Measurements from ENCODE around the gene PPIL1. TPM values are rescaled to one million over a fixed set of nuclear protein-coding genes. Genes with fewer than 3 reads are reported as not detected.

Gene PPIL1
- total and polyA plus RNA-seq, 10 of the 15 experiments (the other 5 are each of a cell fraction or from before 2014, with no cell fraction given): 39.5 to 95.8 (median 70.5) TPM

- no peak for TF ChIP-seq CEBPZ (IDR thresholded peaks at IDR 0.05; ENCODE audit: low read depth, low read length)
- no peak for TF ChIP-seq CUX1 (IDR thresholded peaks at IDR 0.05; ENCODE audit: insufficient replicate concordance, low read depth, low read length)
Measured at GRCh38 chr6:36808634-36809033, 66.0 kb downstream of the PPIL1 start (continued).

- H4K20me1 ChIP-seq (ENCODE audit: control insufficient read depth, insufficient read depth): no peaks in the 10 kb centered on the region
- SMC1A ChIA-PET (ENCODE audit: uncharacterized antibody, unreplicated experiment): no interaction called here
- RAD21 ChIA-PET (ENCODE audit: unreplicated experiment): no interaction called here
- H3K27me3 ChIP-seq (replicated peaks in 1 of 2; ENCODE audit: control insufficient read depth in 2 of 2, insufficient read depth in 2 of 2, low read length in 1 of 2): no peaks in the 10 kb centered on the region; a peak in 1 of 4 replicates
- CTCF ChIA-PET: no interaction called here
- H3K27ac ChIP-seq (ENCODE audit: control insufficient read depth, insufficient read depth): no peak overlapping the region
- DNase-seq (ENCODE audit: low read depth, low spot score) (no peak), FAIRE-seq (no peak), ATAC-seq (no peak)
- H3K36me3 ChIP-seq (ENCODE audit: control insufficient read depth in 2 of 2, insufficient read depth in 2 of 2, low read length in 1 of 2): no peaks in the 10 kb centered on the region
- WGBS (ENCODE audit: insufficient coverage, insufficient replicate concordance, low lambda C conversion rate, missing lambda C conversion rate): 32% methylated on average over 7 of the region's 7 CpGs
- TF ChIP-seq NFYA (IDR thresholded peaks at IDR 0.05; ENCODE audit: borderline replicate concordance, low read depth, low read length) (no peak), REST (IDR thresholded peaks at IDR 0.05; ENCODE audit: low read depth, low read length) (no peak)
- H3K4me3 ChIP-seq: no peak overlapping the region
- in situ Hi-C loops (cut with MboI) (no loop called here), intact Hi-C loops (cut with micrococcal nuclease; ENCODE audit: unreplicated experiment) (no loop called here)
- no TSS peak for BruUV-seq (replicated peaks)
- no peaks in the 10 kb centered on the region for H3K9me3 ChIP-seq (replicated peaks; ENCODE audit: control insufficient read depth, insufficient read depth, low read length)
- no peaks in the 10 kb centered on the region for H3K79me2 ChIP-seq (ENCODE audit: control insufficient read depth, insufficient read depth, low read length)
- H3K4me2 ChIP-seq (ENCODE audit: control insufficient read depth, insufficient read depth): no peak overlapping the region
- H3K9ac ChIP-seq (ENCODE audit: control insufficient read depth, insufficient read depth, low read length): no peak overlapping the region
- POLR2A ChIA-PET: no interaction called here
- no peak overlapping the region for H2AFZ ChIP-seq (ENCODE audit: control insufficient read depth, low read depth, low read length)
- H3K4me1 ChIP-seq (ENCODE audit: control insufficient read depth, insufficient read depth, low read length): no peaks in the 10 kb centered on the region
Measured at GRCh38 chr6:36807750-36808149, 66.9 kb downstream of the PPIL1 start.

Data from GM12878 (cell line).